ENCODE data around the gene FAM234B. TPM values are rescaled to one million over a fixed set of nuclear protein-coding genes. Genes with fewer than 3 reads are reported as not detected.

Gene FAM234B
- polyA plus RNA-seq, 3 donors: 1.6 to 3.2 (median 2.0) TPM

GRCh38 chr12:13125996-13126395, 81.8 kb downstream of the FAM234B start:
- Histone ChIP-seq H3K4me3 (replicated peaks in 1 of 3; ENCODE audit: low read depth in 2 of 3, low read length in 3 of 3) (no peak overlapping the region), H4K20me1 (ENCODE audit: insufficient read depth, low read length) (no peaks in the 10 kb centered on the region), H3K4me2 (replicated peaks; ENCODE audit: extremely low read depth, low read length, poor library complexity, severe bottlenecking) (no peak overlapping the region), H3K4me1 (ENCODE audit: control insufficient read depth in 1 of 2, insufficient read depth in 2 of 2, low read length in 2 of 2) (no peaks in the 10 kb centered on the region), H3K27ac (ENCODE audit: low read depth in 1 of 2, low read length in 2 of 2) (no peak overlapping the region), H2AFZ (ENCODE audit: insufficient read depth, low read depth, low read length, poor library complexity, severe bottlenecking) (no peak overlapping the region), H3K9me3 (replicated peaks in 1 of 2; ENCODE audit: control insufficient read depth in 1 of 2, insufficient read depth in 1 of 2, low read length in 2 of 2) (no peaks in the 10 kb centered on the region), H3K79me2 (ENCODE audit: insufficient read depth, low read length) (no peaks in the 10 kb centered on the region), H3K36me3 (replicated peaks in 1 of 2; ENCODE audit: control insufficient read depth in 1 of 2, insufficient read depth in 2 of 2, low read length in 2 of 2) (no peaks in the 10 kb centered on the region), H3K9ac (ENCODE audit: insufficient read depth, low read length, poor library complexity, severe bottlenecking) (no peak overlapping the region), H3K27me3 (ENCODE audit: control insufficient read depth in 2 of 2, insufficient read depth in 2 of 2, low read length in 2 of 2) (no peaks in the 10 kb centered on the region)
- DNase-seq: no peak
- H3K4me1 Mint-ChIP-seq: peaks cover 4% of the 10 kb centered on the region
- H3K9me3 Mint-ChIP-seq: no peaks in the 10 kb centered on the region
- peaks cover 0 to 1% (median 0%) of the 10 kb centered on the region in 3 donors for H3K27me3 Mint-ChIP-seq (ENCODE audit: low read depth in 3 of 3)
- no peak overlapping the region for H3K4me3 Mint-ChIP-seq
- WGBS (ENCODE audit: insufficient coverage): no CpG with 5 or more reads among the region's 2 CpGs
- no peak for TF ChIP-seq CTCF (IDR thresholded peaks at IDR 0.05)
- H3K36me3 Mint-ChIP-seq: no peaks in the 10 kb centered on the region
- intact Hi-C loops (cut with micrococcal nuclease): no loop called here
- no peak overlapping the region for H3K27ac Mint-ChIP-seq

- Mint-ChIP-seq H3K9me3 (no peaks in the 10 kb centered on the region), H3K36me3 (no peaks in the 10 kb centered on the region), H3K27me3 (ENCODE audit: low read depth in 3 of 3) (peaks cover 0 to 3% (median 0%) of the 10 kb centered on the region in 3 donors), H3K4me3 (no peak overlapping the region), H3K27ac (no peak overlapping the region), H3K4me1 (peaks cover 4% of the 10 kb centered on the region)
- no peak overlapping the region for H3K27ac ChIP-seq (ENCODE audit: low read depth in 1 of 2, low read length in 2 of 2)
- H3K36me3 ChIP-seq (replicated peaks in 1 of 2; ENCODE audit: control insufficient read depth in 1 of 2, insufficient read depth in 2 of 2, low read length in 2 of 2): no peaks in the 10 kb centered on the region
- 67% methylated on average over 1 of the region's 3 CpGs for WGBS (ENCODE audit: insufficient coverage)
- H4K20me1 ChIP-seq (ENCODE audit: insufficient read depth, low read length): no peaks in the 10 kb centered on the region
- no peak overlapping the region for H2AFZ ChIP-seq (ENCODE audit: insufficient read depth, low read depth, low read length, poor library complexity, severe bottlenecking)
- no peaks in the 10 kb centered on the region for H3K9me3 ChIP-seq (replicated peaks in 1 of 2; ENCODE audit: control insufficient read depth in 1 of 2, insufficient read depth in 1 of 2, low read length in 2 of 2)
- no peaks in the 10 kb centered on the region for H3K4me1 ChIP-seq (ENCODE audit: control insufficient read depth in 1 of 2, insufficient read depth in 2 of 2, low read length in 2 of 2)
- H3K27me3 ChIP-seq (ENCODE audit: control insufficient read depth in 2 of 2, insufficient read depth in 2 of 2, low read length in 2 of 2): no peaks in the 10 kb centered on the region
- no peak for TF ChIP-seq CTCF (IDR thresholded peaks at IDR 0.05)
- no peak overlapping the region for H3K4me2 ChIP-seq (replicated peaks; ENCODE audit: extremely low read depth, low read length, poor library complexity, severe bottlenecking)
- intact Hi-C loops (cut with micrococcal nuclease): no loop called here
- H3K79me2 ChIP-seq (ENCODE audit: insufficient read depth, low read length): no peaks in the 10 kb centered on the region
- no peak overlapping the region for H3K4me3 ChIP-seq (replicated peaks in 1 of 3; ENCODE audit: low read depth in 2 of 3, low read length in 3 of 3)
- no peak overlapping the region for H3K9ac ChIP-seq (ENCODE audit: insufficient read depth, low read length, poor library complexity, severe bottlenecking)
- no peak for DNase-seq
Measured at GRCh38 chr12:13126494-13126893, 82.3 kb downstream of the FAM234B start.
